ENCODE data around the gene ABHD17A. TPM values are rescaled to one million over a fixed set of nuclear protein-coding genes. Genes with fewer than 3 reads are reported as not detected.

Gene ABHD17A
- total and polyA plus RNA-seq, 9 of the 15 experiments (the other 6 are each of a cell fraction or from before 2014, with no cell fraction given), result 0.04 to 135 (median 21.8) TPM; not detected in 1

GRCh38 chr19:1905110-1905862 is 20.0 kb upstream of the ABHD17A start, which contains the start of the genes ADAT3 and SCAMP4 (continued):
- peak; percentile 75 for TF ChIP-seq ZBTB9 (CRISPR knock-in tag; IDR thresholded peaks at IDR 0.05)
- TF ChIP-seq HOMEZ (CRISPR knock-in tag; IDR thresholded peaks at IDR 0.05), result 0 out of 2 replicates have a peak, but pooled peaks have one; percentile 64
- 0 out of 2 replicates have a peak, but pooled peaks have one; percentile 2 for TF ChIP-seq ZBTB33 (CRISPR knock-in tag; IDR thresholded peaks at IDR 0.05)
- TF ChIP-seq PPARD (CRISPR knock-in tag; IDR thresholded peaks at IDR 0.05), result no peak
- no peak for TF ChIP-seq ARID3B (CRISPR knock-in tag; IDR thresholded peaks at IDR 0.05; ENCODE audit: borderline replicate concordance)
- no peak for TF ChIP-seq ZNF436 (CRISPR knock-in tag; IDR thresholded peaks at IDR 0.05)
- peak; percentile 73 for TF ChIP-seq SUPT5H (IDR thresholded peaks at IDR 0.05)
- TF ChIP-seq RBBP5 (IDR thresholded peaks at IDR 0.05; ENCODE audit: borderline replicate concordance, insufficient read depth, low read length, poor library complexity, severe bottlenecking), result peak; percentile 73
- no peak for TF ChIP-seq NCOA6 (IDR thresholded peaks at IDR 0.05)
- no peak for TF ChIP-seq TCFL5 (CRISPR knock-in tag; conservative IDR thresholded peaks at IDR 0.05)
- TF ChIP-seq, protein P1, sequence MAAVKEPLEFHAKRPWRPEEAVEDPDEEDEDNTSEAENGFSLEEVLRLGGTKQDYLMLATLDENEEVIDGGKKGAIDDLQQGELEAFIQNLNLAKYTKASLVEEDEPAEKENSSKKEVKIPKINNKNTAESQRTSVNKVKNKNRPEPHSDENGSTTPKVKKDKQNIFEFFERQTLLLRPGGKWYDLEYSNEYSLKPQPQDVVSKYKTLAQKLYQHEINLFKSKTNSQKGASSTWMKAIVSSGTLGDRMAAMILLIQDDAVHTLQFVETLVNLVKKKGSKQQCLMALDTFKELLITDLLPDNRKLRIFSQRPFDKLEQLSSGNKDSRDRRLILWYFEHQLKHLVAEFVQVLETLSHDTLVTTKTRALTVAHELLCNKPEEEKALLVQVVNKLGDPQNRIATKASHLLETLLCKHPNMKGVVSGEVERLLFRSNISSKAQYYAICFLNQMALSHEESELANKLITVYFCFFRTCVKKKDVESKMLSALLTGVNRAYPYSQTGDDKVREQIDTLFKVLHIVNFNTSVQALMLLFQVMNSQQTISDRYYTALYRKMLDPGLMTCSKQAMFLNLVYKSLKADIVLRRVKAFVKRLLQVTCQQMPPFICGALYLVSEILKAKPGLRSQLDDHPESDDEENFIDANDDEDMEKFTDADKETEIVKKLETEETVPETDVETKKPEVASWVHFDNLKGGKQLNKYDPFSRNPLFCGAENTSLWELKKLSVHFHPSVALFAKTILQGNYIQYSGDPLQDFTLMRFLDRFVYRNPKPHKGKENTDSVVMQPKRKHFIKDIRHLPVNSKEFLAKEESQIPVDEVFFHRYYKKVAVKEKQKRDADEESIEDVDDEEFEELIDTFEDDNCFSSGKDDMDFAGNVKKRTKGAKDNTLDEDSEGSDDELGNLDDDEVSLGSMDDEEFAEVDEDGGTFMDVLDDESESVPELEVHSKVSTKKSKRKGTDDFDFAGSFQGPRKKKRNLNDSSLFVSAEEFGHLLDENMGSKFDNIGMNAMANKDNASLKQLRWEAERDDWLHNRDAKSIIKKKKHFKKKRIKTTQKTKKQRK (IDR thresholded peaks at IDR 0.05; ENCODE audit: borderline replicate concordance, low read depth, low read length), result no peak
- TF ChIP-seq, protein P2, sequence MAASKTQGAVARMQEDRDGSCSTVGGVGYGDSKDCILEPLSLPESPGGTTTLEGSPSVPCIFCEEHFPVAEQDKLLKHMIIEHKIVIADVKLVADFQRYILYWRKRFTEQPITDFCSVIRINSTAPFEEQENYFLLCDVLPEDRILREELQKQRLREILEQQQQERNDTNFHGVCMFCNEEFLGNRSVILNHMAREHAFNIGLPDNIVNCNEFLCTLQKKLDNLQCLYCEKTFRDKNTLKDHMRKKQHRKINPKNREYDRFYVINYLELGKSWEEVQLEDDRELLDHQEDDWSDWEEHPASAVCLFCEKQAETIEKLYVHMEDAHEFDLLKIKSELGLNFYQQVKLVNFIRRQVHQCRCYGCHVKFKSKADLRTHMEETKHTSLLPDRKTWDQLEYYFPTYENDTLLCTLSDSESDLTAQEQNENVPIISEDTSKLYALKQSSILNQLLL (CRISPR knock-in tag; IDR thresholded peaks at IDR 0.05; ENCODE audit: borderline replicate concordance), result no peak
- peak; percentile 99 for TF ChIP-seq SP1 (CRISPR knock-in tag; IDR thresholded peaks at IDR 0.05)
- no peak for TF ChIP-seq GTF2E2 (tag; IDR thresholded peaks at IDR 0.05)
- TF ChIP-seq HMG20B (CRISPR knock-in tag; IDR thresholded peaks at IDR 0.05), result no peak

Data from K562 (cell line).